DMS53 (cell line): ENCODE results near the gene TTC6.
A peak's percentile ranks its signal among the peaks of the same experiment; 100 is the strongest.

Experiments used
- DNase-seq: peaks from one replicate; lab custom pipeline; 2025; lab: John Stamatoyannopoulos, UW

TTC6 gene

GRCh38 chr14:37585971-37586796 lies 9.2 kb upstream of the TTC6 start:
- DNase-seq, result peak; percentile 15

GRCh38 chr14:37586797-37587130 lies 8.7 kb upstream of the TTC6 start:
- DNase-seq, result no peak

GRCh38 chr14:37587131-37587803 lies 8.2 kb upstream of the TTC6 start:
- DNase-seq, result peak; percentile 34

GRCh38 chr14:37587881-37588666 lies 7.4 kb upstream of the TTC6 start:
- DNase-seq, result peak; percentile 80

- peak; percentile 67 for DNase-seq
Measured at GRCh38 chr14:37588667-37588955, 6.8 kb upstream of the TTC6 start.

- peak; percentile 52 for DNase-seq
Measured at GRCh38 chr14:37588956-37589714, 6.3 kb upstream of the TTC6 start.

GRCh38 chr14:37589715-37590427 lies 5.6 kb upstream of the TTC6 start:
- DNase-seq, result peak; percentile 46

- DNase-seq, result peak; percentile 47
Measured at GRCh38 chr14:37590428-37591139, 4.8 kb upstream of the TTC6 start.

- DNase-seq, result peak; percentile 67
Measured at GRCh38 chr14:37591311-37591940, 4.0 kb upstream of the TTC6 start.

- DNase-seq, result peak; percentile 76
Measured at GRCh38 chr14:37591941-37592481, 3.4 kb upstream of the TTC6 start.

GRCh38 chr14:37592482-37593408 lies 2.7 kb upstream of the TTC6 start:
- DNase-seq, result peak; percentile 63

GRCh38 chr14:37593511-37594237 lies 1.8 kb upstream of the TTC6 start:
- no peak for DNase-seq

GRCh38 chr14:37594238-37594970 lies 1.0 kb upstream of the TTC6 start:
- peak; percentile 90 for DNase-seq

GRCh38 chr14:37595809-37596621 lies 586 bp downstream of the TTC6 start:
- peak; percentile 96 for DNase-seq

- DNase-seq, result peak; percentile 55
Measured at GRCh38 chr14:37596790-37597472, 1.5 kb downstream of the TTC6 start.

GRCh38 chr14:37597538-37597913 lies 2.1 kb downstream of the TTC6 start:
- DNase-seq, result peak; percentile 86
